H1 (cell line): ENCODE measurements around the gene S100A10. TPM values are rescaled to one million over a fixed set of nuclear protein-coding genes. Genes with fewer than 3 reads are reported as not detected.

Experiments used
- CTCF ChIA-PET: fragments of 300-600 bp; sonication (Branson Sonifier 250); formaldehyde crosslinking; loops from one replicate; lab custom pipeline; 2021; ENCODE audit not compliant: partially characterized antibody; lab: Charles Lee
- POLR2A ChIA-PET: fragments of 300-600 bp; sonication (Branson Sonifier 250); formaldehyde crosslinking; loops from one replicate; lab custom pipeline; 2021; ENCODE audit warnings: inconsistent platforms; ENCODE audit not compliant: partially characterized antibody; lab: Charles Lee
- DNase-seq, 2 experiments: peaks; one replicate each; pipeline versions ENCODE4 v3.0.0 to v3.0.0-alpha.2; 2010 to 2022; ENCODE audit warnings: low spot score in 2 of 2, low read depth in 1 of 2, mixed read lengths in 1 of 2
- FAIRE-seq: peaks from 2 replicates; lab custom pipeline; 2011; peaks lifted over from hg19 to GRCh38; lab: Jason Lieb, UNC
- H2AFZ ChIP-seq: 2 replicates; pipeline ENCODE4 v1.8.1; 2012; ENCODE audit warnings: low read length, inconsistent platforms
- H2AK5ac ChIP-seq: 2 replicates; pipeline ENCODE4 v1.6.1; 2013; ENCODE audit warnings: low read depth, low read length
- H2BK120ac ChIP-seq: replicated peaks from 2 replicates; pipeline ENCODE3; 2013; ENCODE audit warnings: low read depth, low read length, inconsistent platforms
- H2BK12ac ChIP-seq: 2 replicates; pipeline ENCODE4 v1.6.1; 2013; ENCODE audit warnings: low read depth, low read length
- H2BK15ac ChIP-seq: 2 replicates; pipeline ENCODE4 v1.6.1; 2013; ENCODE audit warnings: low read length
- H2BK20ac ChIP-seq: 2 replicates; pipeline ENCODE4 v1.6.1; 2013; ENCODE audit warnings: low read length
- H2BK5ac ChIP-seq: 2 replicates; pipeline ENCODE4 v1.6.1; 2013; ENCODE audit warnings: low read depth, low read length
- H3K14ac ChIP-seq: 2 replicates; pipeline ENCODE4 v1.6.1; 2013; ENCODE audit warnings: inconsistent platforms; ENCODE audit not compliant: insufficient read length
- H3K18ac ChIP-seq: 2 replicates; pipeline ENCODE4 v1.6.1; 2013; ENCODE audit warnings: low read length; ENCODE audit errors: extremely low read depth
- H3K23ac ChIP-seq: 2 replicates; pipeline ENCODE4 v1.6.1; 2013; ENCODE audit warnings: inconsistent platforms; ENCODE audit not compliant: insufficient read length
- H3K23me2 ChIP-seq: 2 replicates; pipeline ENCODE4 v1.6.1; 2013; ENCODE audit warnings: low read depth, low read length
- H3K27ac ChIP-seq: 2 replicates; pipeline ENCODE4 v1.6.1; 2011; ENCODE audit warnings: low read depth, low read length, inconsistent platforms
- H3K27me3 ChIP-seq, 4 experiments: replicated peaks in 1 of 4; 1 replicate in 1 of 4; 2 replicates in 3 of 4; pipeline versions ENCODE4 v1.6.1 to v1.8.1; 2011 to 2013; ENCODE audit warnings: low read length in 3 of 4, mild to moderate bottlenecking in 3 of 4, inconsistent platforms in 2 of 4, mixed read lengths in 2 of 4, moderate library complexity in 1 of 4; ENCODE audit not compliant: control insufficient read depth in 3 of 4, insufficient read depth in 3 of 4; ENCODE audit errors: extremely low read depth in 1 of 4
- H3K36me3 ChIP-seq, 4 experiments: 2 replicates each; pipeline versions ENCODE4 v1.6.1 to v1.8.1; 2011 to 2013; ENCODE audit warnings: mild to moderate bottlenecking in 4 of 4, low read length in 3 of 4, moderate library complexity in 2 of 4, control low read depth in 1 of 4, inconsistent platforms in 1 of 4; ENCODE audit not compliant: insufficient read depth in 4 of 4, control insufficient read depth in 2 of 4
- H3K4ac ChIP-seq: replicated peaks from 2 replicates; pipeline ENCODE3; 2013; ENCODE audit warnings: low read length, low read depth, mixed read lengths, inconsistent platforms; ENCODE audit not compliant: insufficient read length
- H3K4me1 ChIP-seq, 4 experiments: replicated peaks in 1 of 4; 1 replicate in 1 of 4; 2 replicates in 3 of 4; pipeline versions ENCODE4 v1.6.1 to v1.8.1; 2011 to 2013; ENCODE audit warnings: low read length in 3 of 4, inconsistent platforms in 2 of 4, mixed read lengths in 1 of 4; ENCODE audit not compliant: insufficient read depth in 4 of 4, control insufficient read depth in 3 of 4
- H3K4me2 ChIP-seq, 2 experiments: 2 replicates each; pipeline versions ENCODE4 v1.6.1 to v1.8.1; 2011 to 2013; ENCODE audit warnings: low read depth in 2 of 2, low read length in 2 of 2, control low read depth in 1 of 2, inconsistent platforms in 1 of 2, mild to moderate bottlenecking in 1 of 2; ENCODE audit not compliant: insufficient read depth in 1 of 2
- H3K4me3 ChIP-seq, 4 experiments: fragments of 200-600, 300-600 bp in 1 of 4; sonication (generic), shearing (Covaris generic), sonication (Bioruptor Twin) in 1 of 4; 2 replicates each; pipeline versions ENCODE4 v1.5.1 to v1.8.1; 2011 to 2016; ENCODE audit warnings: low read length in 4 of 4, low read depth in 3 of 4, control low read depth in 2 of 4, inconsistent platforms in 2 of 4, mild to moderate bottlenecking in 2 of 4, mixed read lengths in 1 of 4, moderate library complexity in 1 of 4; ENCODE audit not compliant: insufficient read depth in 2 of 4; ENCODE audit errors: extremely low read depth in 1 of 4
- H3K56ac ChIP-seq: replicated peaks from 2 replicates; pipeline ENCODE3; 2013; ENCODE audit warnings: low read depth, mild to moderate bottlenecking, mixed read lengths, low read length, inconsistent platforms; ENCODE audit not compliant: insufficient read length
- H3K79me1 ChIP-seq: 2 replicates; pipeline ENCODE4 v1.6.1; 2013; ENCODE audit warnings: low read depth, low read length, control low read depth
- H3K79me2 ChIP-seq, 2 experiments: 2 replicates each; pipeline versions ENCODE4 v1.6.1 to v1.8.1; 2012 to 2013; ENCODE audit warnings: low read length in 2 of 2, mild to moderate bottlenecking in 2 of 2, inconsistent platforms in 1 of 2; ENCODE audit not compliant: insufficient read depth in 2 of 2, control insufficient read depth in 1 of 2
- H3K9ac ChIP-seq, 4 experiments: replicated peaks in 1 of 4; 1 replicate in 1 of 4; 2 replicates in 3 of 4; pipeline versions ENCODE4 v1.6.1 to v1.8.1; 2011 to 2013; ENCODE audit warnings: low read depth in 3 of 4, low read length in 3 of 4, control low read depth in 2 of 4, mild to moderate bottlenecking in 2 of 4, moderate library complexity in 2 of 4, inconsistent platforms in 1 of 4; ENCODE audit errors: extremely low read depth in 1 of 4
- H3K9me3 ChIP-seq, 2 experiments: 2 replicates each; pipeline versions ENCODE4 v1.6.1 to v1.8.1; 2012 to 2013; ENCODE audit warnings: mild to moderate bottlenecking in 2 of 2, moderate library complexity in 2 of 2, control low read depth in 1 of 2, inconsistent platforms in 1 of 2, low read depth in 1 of 2, low read length in 1 of 2, mixed read lengths in 1 of 2; ENCODE audit not compliant: insufficient read depth in 2 of 2
- H4K20me1 ChIP-seq, 2 experiments: replicated peaks in 1 of 2; 2 replicates each; pipeline versions ENCODE3 to v1.8.1; 2011 to 2013; ENCODE audit warnings: inconsistent platforms in 2 of 2, low read length in 2 of 2, mild to moderate bottlenecking in 1 of 2; ENCODE audit not compliant: insufficient read depth in 2 of 2, control insufficient read depth in 1 of 2
- H4K5ac ChIP-seq: 2 replicates; pipeline ENCODE4 v1.6.1; 2013; ENCODE audit warnings: low read length, low read depth, mixed read lengths, inconsistent platforms; ENCODE audit not compliant: insufficient read length
- H4K8ac ChIP-seq: 2 replicates; pipeline ENCODE4 v1.8.0; 2013; ENCODE audit warnings: mild to moderate bottlenecking, moderate library complexity, low read length, inconsistent platforms; ENCODE audit not compliant: insufficient read depth; ENCODE audit errors: extremely low read depth
- H4K91ac ChIP-seq: replicated peaks from 2 replicates; pipeline ENCODE3; 2013; ENCODE audit warnings: low read length, mixed read lengths, inconsistent platforms; ENCODE audit not compliant: insufficient read length
- CHD1 ChIP-seq: IDR thresholded peaks from 2 replicates; pipeline ENCODE4 v1.6.1; 2012; ENCODE audit warnings: low read depth, low read length, improper control_type of control experiment
- CTCF ChIP-seq, 3 experiments: IDR thresholded peaks; 1 replicate in 2 of 3; 2 replicates in 1 of 3; pipeline versions ENCODE4 v1.5.1 to v1.6.1; 2011; ENCODE audit warnings: low read length in 3 of 3, mild to moderate bottlenecking in 3 of 3, inconsistent platforms in 2 of 3, low read depth in 1 of 3, moderate library complexity in 1 of 3; ENCODE audit not compliant: insufficient read depth in 1 of 3; ENCODE audit errors: control extremely low read depth in 1 of 3
- E2F6 ChIP-seq: IDR thresholded peaks from 2 replicates; pipeline ENCODE4 v1.6.1; 2012; ENCODE audit warnings: inconsistent platforms
- JUN ChIP-seq: IDR thresholded peaks from 2 replicates; pipeline ENCODE4 v1.6.1; 2011; ENCODE audit warnings: low read depth, mild to moderate bottlenecking, improper control_type of control experiment, low read length
- RBBP5 ChIP-seq: IDR thresholded peaks from 2 replicates; pipeline ENCODE4 v1.7.1; 2012; ENCODE audit warnings: low read depth, mild to moderate bottlenecking, inconsistent platforms, low read length, moderate library complexity, borderline replicate concordance
- RNF2 ChIP-seq: fragments of 200-900, 300-1000 bp; sonication (generic); IDR thresholded peaks from 2 replicates; pipeline ENCODE4 v1.7.1; 2016; ENCODE audit warnings: borderline replicate concordance, low read depth, mild to moderate bottlenecking, antibody characterized with exemption, low read length; ENCODE audit not compliant: poor library complexity, severe bottlenecking; ENCODE audit errors: missing control alignments
- TBP ChIP-seq: IDR thresholded peaks from 2 replicates; pipeline ENCODE4 v1.6.1; 2011; ENCODE audit warnings: low read depth, low read length, improper control_type of control experiment
- ZNF274 ChIP-seq: IDR thresholded peaks from 2 replicates; pipeline ENCODE4 v1.7.0; 2012; ENCODE audit warnings: low read length, borderline replicate concordance; ENCODE audit errors: extremely low read depth
- WGBS, 2 experiments: shearing (Covaris generic) in 1 of 2; methylation state at CpG; one replicate each; pipeline versions ENCODE4 v1.1.6 to v1.1.7; 2013 to 2015; ENCODE audit warnings: low lambda C conversion rate in 2 of 2, mixed read lengths in 2 of 2, inconsistent platforms in 1 of 2, low coverage in 1 of 2, missing lambda C conversion rate in 1 of 2; ENCODE audit not compliant: insufficient replicate concordance in 2 of 2, insufficient coverage in 1 of 2, insufficient read length in 1 of 2; ENCODE audit errors: extremely low coverage in 1 of 2, missing lambda C conversion rate in 1 of 2; 5-methylcytosine and 5-hydroxymethylcytosine counted together
- polyA plus RNA-seq, 7 experiments: library from polyadenylated mRNA; depleted of rRNA in 3 of 7; stranded (reverse) in 5 of 7; unstranded in 2 of 7; fragments of >200 nt in 5 of 7; fragments of 200-250 nt in 2 of 7; gene quantifications; 1 replicate in 5 of 7; 2 replicates in 1 of 7; 4 replicates in 1 of 7; pipeline versions ENCODE4 v1.2.1 to v1.2.3, GENCODE V29; 2011 to 2013; ENCODE audit warnings: missing spikeins in 2 of 7, mixed read lengths in 2 of 7
- total RNA-seq: library from RNA; stranded (reverse); fragmentation: NEBNext Ultra II Directional; extraction: Animal tissue kit (Norgen Biotek cat#: 25700); gene quantifications from 2 replicates; pipeline ENCODE4 v1.2.1, GENCODE V29; 2021

S100A10 gene
- total and polyA plus RNA-seq, 2 of the 8 experiments (the other 6 are each of a cell fraction or from before 2014, with no cell fraction given): 23.9 to 231 TPM

- 87% methylated on average over 2 of the region's 2 CpGs; no CpG with 5 or more reads in 1 of the 2 experiments for WGBS, 2 experiments
- no peaks in the 10 kb centered on the region; the same call in 1 of the 2 replicates for H3K23me2 ChIP-seq
- H3K79me1 ChIP-seq: no peaks in the 10 kb centered on the region
- TF ChIP-seq RNF2 (no peak), RBBP5 (no peak), CTCF (IDR thresholded peaks at IDR 0.05; ENCODE audit: control extremely low read depth in 1 of 3, insufficient read depth in 1 of 3, low read depth in 1 of 3, low read length in 3 of 3) (no peak), JUN (no peak), CHD1 (no peak), TBP (no peak), E2F6 (no peak), ZNF274 (no peak)
- H3K79me2 ChIP-seq: no peaks in the 10 kb centered on the region
- H3K27ac ChIP-seq: no peak overlapping the region
- H2AK5ac ChIP-seq: no peak overlapping the region
- ChIA-PET POLR2A (interaction anchor here (1.0 kb wide), 1 partner anchor 18 kb away, joined by 3 read pairs; no protein-coding TSS in a partner anchor), CTCF (interaction anchor here (1.0 to 15.6 kb wide), 6 partner anchors 12 to 70 kb away, joined by 3 to 553 read pairs (median 20); partner anchors contain the start of gene S100A10)
- no peak overlapping the region for H2BK120ac ChIP-seq
- no peak overlapping the region for H2BK12ac ChIP-seq
- no peak for DNase-seq
- H2BK15ac ChIP-seq: no peak overlapping the region; the same call in 1 of the 2 replicates
- no peak overlapping the region for H3K14ac ChIP-seq
- H3K36me3 ChIP-seq: no peaks in the 10 kb centered on the region
- no peak overlapping the region for H3K18ac ChIP-seq
- no peaks in the 10 kb centered on the region for H3K27me3 ChIP-seq
- no peak overlapping the region for H3K4ac ChIP-seq
- H3K9me3 ChIP-seq: no peaks in the 10 kb centered on the region
- no peak overlapping the region for H2BK20ac ChIP-seq
- no peak overlapping the region for H4K8ac ChIP-seq
- H2AFZ ChIP-seq: no peak overlapping the region
- no peak overlapping the region for H3K56ac ChIP-seq
- H4K91ac ChIP-seq: no peak overlapping the region
- H3K4me3 ChIP-seq: no peak overlapping the region
- H2BK5ac ChIP-seq: no peak overlapping the region
- H3K4me1 ChIP-seq: peaks cover 0 to 4% (median 0%) of the 10 kb centered on the region in 4 experiments; a peak in 3 of 7 replicates
- no peaks in the 10 kb centered on the region for H4K20me1 ChIP-seq
- H3K9ac ChIP-seq: no peak overlapping the region
- no peak overlapping the region for H3K4me2 ChIP-seq
- H3K23ac ChIP-seq: no peak overlapping the region
- no peak overlapping the region for H4K5ac ChIP-seq
- FAIRE-seq: no peak
Measured at GRCh38 chr1:151964510-151964909, 29.1 kb downstream of the S100A10 start.
